ENCODE data around the gene CLASRP. TPM values are rescaled to one million over a fixed set of nuclear protein-coding genes. Genes with fewer than 3 reads are reported as not detected.
A peak's percentile ranks its signal among the peaks of the same experiment; 100 is the strongest.

Gene CLASRP
- total RNA-seq, 1 experiment from 2014 or later, result 31.4 TPM

GRCh38 chr19:45059258-45059965 lies 20.6 kb downstream of the CLASRP start:
- peak; percentile 66 for DNase-seq (ENCODE audit: extremely low read depth, low read depth)

- DNase-seq (ENCODE audit: extremely low read depth, low read depth), result no peak
Observed at GRCh38 chr19:45061965-45062364, 23.1 kb downstream of the CLASRP start.

GRCh38 chr19:45063851-45064801 lies 25.3 kb downstream of the CLASRP start:
- no peak for DNase-seq (ENCODE audit: extremely low read depth, low read depth)

- DNase-seq (ENCODE audit: extremely low read depth, low read depth), result no peak
Observed at GRCh38 chr19:45066921-45067661, 28.2 kb downstream of the CLASRP start.

- no peak for DNase-seq (ENCODE audit: extremely low read depth, low read depth)
Observed at GRCh38 chr19:45068041-45068440, 29.2 kb downstream of the CLASRP start.

GRCh38 chr19:45069056-45069455 lies 30.2 kb downstream of the CLASRP start:
- no peak for DNase-seq (ENCODE audit: extremely low read depth, low read depth)

- no peak for DNase-seq (ENCODE audit: extremely low read depth, low read depth)
Observed at GRCh38 chr19:45070214-45070613, 31.4 kb downstream of the CLASRP start.

GRCh38 chr19:45070861-45071544 lies 32.2 kb downstream of the CLASRP start:
- no peak for DNase-seq (ENCODE audit: extremely low read depth, low read depth)

- no peak for DNase-seq (ENCODE audit: extremely low read depth, low read depth)
Observed at GRCh38 chr19:45071545-45071938, 32.7 kb downstream of the CLASRP start.

GRCh38 chr19:45071969-45072790 lies 33.3 kb downstream of the CLASRP start:
- DNase-seq (ENCODE audit: extremely low read depth, low read depth), result no peak

GRCh38 chr19:45074744-45075300 lies 36.0 kb downstream of the CLASRP start:
- DNase-seq (ENCODE audit: extremely low read depth, low read depth), result no peak

- no peak for DNase-seq (ENCODE audit: extremely low read depth, low read depth)
Observed at GRCh38 chr19:45075301-45076028, 36.6 kb downstream of the CLASRP start.

- DNase-seq (ENCODE audit: extremely low read depth, low read depth), result peak; percentile 41
Observed at GRCh38 chr19:45076029-45076850, 37.4 kb downstream of the CLASRP start, which contains the start of gene ZNF296. TSS of gene ZNF296 (minus strand) at chr19:45076478. CDS start at chr19:45076373, 105 bp downstream.

GRCh38 chr19:45076851-45077730 lies 38.2 kb downstream of the CLASRP start:
- DNase-seq (ENCODE audit: extremely low read depth, low read depth), result no peak

GRCh38 chr19:45078390-45079062 lies 39.7 kb downstream of the CLASRP start:
- no peak for DNase-seq (ENCODE audit: extremely low read depth, low read depth)
